SK-N-SH (cell line): ENCODE measurements around the gene STRADA. TPM values are rescaled to one million over a fixed set of nuclear protein-coding genes. Genes with fewer than 3 reads are reported as not detected.

Experiments used
- CTCF ChIA-PET: fragments of 300-600, 350-600 bp; formaldehyde crosslinking; extraction: SDS; loops from one replicate; lab custom pipeline; 2021; lab: Yijun Ruan, JAX
- POLR2A ChIA-PET: fragments of 350-600 bp; sonication (Branson Sonifier 250); formaldehyde crosslinking; extraction: SDS; loops from one replicate; lab custom pipeline; 2020; ENCODE audit warnings: antibody characterized with exemption, inconsistent platforms; lab: Yijun Ruan, JAX
- DNase-seq: peaks from one replicate; pipeline ENCODE4 v3.0.0; 2012
- H2AFZ ChIP-seq: fragments of 200-600 bp; sonication (generic); 2 replicates; pipeline ENCODE4 v1.8.1; 2016; ENCODE audit warnings: antibody characterized with exemption, mild to moderate bottlenecking, low read depth
- H3F3A ChIP-seq: fragments of 200-600 bp; sonication (generic); replicated peaks from 2 replicates; pipeline ENCODE3; 2016; ENCODE audit warnings: antibody characterized with exemption, mild to moderate bottlenecking; ENCODE audit not compliant: insufficient read depth
- H3K27ac ChIP-seq, 2 experiments: fragments of 200-500 bp in 1 of 2; fragments of 200-600 bp in 1 of 2; sonication (Bioruptor generic) in 1 of 2; sonication (generic), shearing (Covaris generic) in 1 of 2; 2 replicates each; pipeline versions ENCODE4 v1.5.1 to v1.6.1; 2014 to 2016; ENCODE audit warnings: low read depth in 2 of 2, inconsistent platforms in 1 of 2, low read length in 1 of 2, mild to moderate bottlenecking in 1 of 2, mixed read lengths in 1 of 2
- H3K27me3 ChIP-seq: fragments of 200-600 bp; sonication (generic), shearing (Covaris generic); 2 replicates; pipeline ENCODE4 v1.6.1; 2016; ENCODE audit warnings: mixed run types; ENCODE audit not compliant: insufficient read depth
- H3K36me3 ChIP-seq, 2 experiments: fragments of 200-500 bp in 1 of 2; fragments of 200-600 bp in 1 of 2; sonication (Bioruptor generic) in 1 of 2; sonication (generic) in 1 of 2; replicated peaks in 1 of 2; 2 replicates each; pipeline versions ENCODE3 to v1.5.1; 2014 to 2016; ENCODE audit warnings: low read length in 1 of 2, mild to moderate bottlenecking in 1 of 2; ENCODE audit not compliant: insufficient read depth in 2 of 2, control insufficient read depth in 1 of 2
- H3K4me1 ChIP-seq, 2 experiments: fragments of 200-500 bp in 1 of 2; fragments of 200-600 bp in 1 of 2; sonication (Bioruptor generic) in 1 of 2; sonication (generic), shearing (Covaris generic) in 1 of 2; 2 replicates each; pipeline versions ENCODE4 v1.5.1 to v1.6.1; 2014 to 2016; ENCODE audit warnings: low read depth in 1 of 2, low read length in 1 of 2, mixed run types in 1 of 2; ENCODE audit not compliant: insufficient read depth in 2 of 2, control insufficient read depth in 1 of 2
- H3K4me2 ChIP-seq: fragments of 200-600 bp; sonication (generic), shearing (Covaris generic); 2 replicates; pipeline ENCODE4 v1.6.1; 2017; ENCODE audit warnings: mixed run types
- H3K4me3 ChIP-seq, 2 experiments: fragments of 200-500 bp in 1 of 2; fragments of 200-600 bp in 1 of 2; sonication (Bioruptor generic) in 1 of 2; sonication (generic), shearing (Covaris generic) in 1 of 2; 2 replicates each; pipeline versions ENCODE4 v1.5.1 to v1.8.1; 2014 to 2016; ENCODE audit warnings: low read depth in 2 of 2, inconsistent platforms in 1 of 2, low read length in 1 of 2, mild to moderate bottlenecking in 1 of 2, mixed read lengths in 1 of 2, moderate library complexity in 1 of 2
- H3K79me2 ChIP-seq: fragments of 200-600 bp; sonication (generic); 2 replicates; pipeline ENCODE4 v1.8.1; 2017; ENCODE audit warnings: mild to moderate bottlenecking; ENCODE audit not compliant: insufficient read depth
- H3K9ac ChIP-seq: fragments of 200-600 bp; sonication (generic); 2 replicates; pipeline ENCODE4 v1.6.1; 2017; ENCODE audit warnings: mixed run types
- H3K9me2 ChIP-seq: fragments of 200-600 bp; sonication (generic); 2 replicates; pipeline ENCODE4 v1.6.1; 2017; ENCODE audit warnings: mixed run types
- H3K9me3 ChIP-seq: fragments of 200-600 bp; sonication (generic); 2 replicates; pipeline ENCODE4 v1.6.1; 2017; ENCODE audit warnings: mixed run types, mild to moderate bottlenecking, moderate library complexity
- H4K20me1 ChIP-seq: fragments of 200-600 bp; sonication (generic); 2 replicates; pipeline ENCODE4 v1.6.1; 2017; ENCODE audit warnings: mild to moderate bottlenecking, mixed run types; ENCODE audit not compliant: insufficient read depth
- ELF1 ChIP-seq: IDR thresholded peaks from 2 replicates; pipeline ENCODE4 v1.4.0; 2012
- EP300 ChIP-seq, 2 experiments: IDR thresholded peaks; 2 replicates each; pipeline versions ENCODE4 v1.4.0 to v1.6.1; 2012; ENCODE audit warnings: borderline replicate concordance in 1 of 2, low read depth in 1 of 2, low read length in 1 of 2
- FOSL2 ChIP-seq: IDR thresholded peaks from 2 replicates; pipeline ENCODE4 v1.4.0; 2012; ENCODE audit warnings: low read depth, mild to moderate bottlenecking, moderate library complexity, borderline replicate concordance
- FOXJ3 ChIP-seq: sonication (generic); formaldehyde crosslinking; IDR thresholded peaks from 2 replicates; pipeline ENCODE4 v1.5.1; 2020; ENCODE audit warnings: mild to moderate bottlenecking, missing genetic modification reagents
- GABPA ChIP-seq: IDR thresholded peaks from 2 replicates; pipeline ENCODE4 v1.4.0; 2012; ENCODE audit warnings: low read depth, mild to moderate bottlenecking
- GATA2 ChIP-seq: sonication (generic); formaldehyde crosslinking; IDR thresholded peaks from 2 replicates; pipeline ENCODE4 v1.5.0; 2020; ENCODE audit warnings: mild to moderate bottlenecking, missing genetic modification reagents
- IRF3 ChIP-seq: fragments of 150-350 bp; IDR thresholded peaks from 2 replicates; pipeline ENCODE4 v1.6.1; 2016; ENCODE audit warnings: mild to moderate bottlenecking, low read depth, low read length
- JUND ChIP-seq: IDR thresholded peaks from 2 replicates; pipeline ENCODE4 v1.4.0; 2012
- MXI1 ChIP-seq: IDR thresholded peaks from 2 replicates; pipeline ENCODE4 v1.6.1; 2012; ENCODE audit warnings: mild to moderate bottlenecking, low read depth, low read length, improper control_type of control experiment
- NFIC ChIP-seq: IDR thresholded peaks from 2 replicates; pipeline ENCODE4 v1.4.0; 2012; ENCODE audit warnings: borderline replicate concordance
- NRF1 ChIP-seq: IDR thresholded peaks from 2 replicates; pipeline ENCODE4 v1.6.1; 2012; ENCODE audit warnings: low read depth, mild to moderate bottlenecking, low read length
- POLR2AphosphoS5 ChIP-seq: IDR thresholded peaks from 2 replicates; pipeline ENCODE4 v1.6.1; 2012; ENCODE audit warnings: low read depth, low read length
- RAD21 ChIP-seq: IDR thresholded peaks from 2 replicates; pipeline ENCODE4 v1.6.1; 2012; ENCODE audit warnings: mild to moderate bottlenecking, low read length
- REST ChIP-seq: IDR thresholded peaks from 2 replicates; pipeline ENCODE4 v1.6.1; 2012; ENCODE audit warnings: mild to moderate bottlenecking, low read depth, low read length, moderate library complexity
- RXRA ChIP-seq: IDR thresholded peaks from 2 replicates; pipeline ENCODE4 v1.4.0; 2012; ENCODE audit warnings: low read depth, mild to moderate bottlenecking, borderline replicate concordance
- TCF12 ChIP-seq: IDR thresholded peaks from 2 replicates; pipeline ENCODE4 v1.4.0; 2012
- TEAD4 ChIP-seq: IDR thresholded peaks from 2 replicates; pipeline ENCODE4 v1.4.0; 2012; ENCODE audit warnings: mild to moderate bottlenecking, borderline replicate concordance; ENCODE audit not compliant: insufficient read depth
- USF2 ChIP-seq: fragments of 150-350 bp; IDR thresholded peaks from 2 replicates; pipeline ENCODE4 v1.6.1; 2017; ENCODE audit warnings: antibody characterized with exemption, low read length, low read depth, borderline replicate concordance
- WGBS: methylation state at CpG from one replicate; pipeline ENCODE4 v1.1.6; 2017; ENCODE audit warnings: low lambda C conversion rate; 5-methylcytosine and 5-hydroxymethylcytosine counted together
- polyA plus RNA-seq, 3 experiments: library from polyadenylated mRNA; depleted of rRNA; stranded (reverse); fragments of >200 nt; gene quantifications; 2 replicates each; pipeline ENCODE4 v1.2.3, GENCODE V29; 2012

The STRADA gene
- polyA plus RNA-seq, 1 of the 3 experiments (the other 2 are of a cell fraction): 37.3 TPM

- POLR2A ChIA-PET: interaction anchor here (1.0 kb wide), 1 partner anchor 11 kb away, joined by 3 read pairs; no protein-coding TSS in a partner anchor
- CTCF ChIA-PET: interaction anchor here (1.7 kb wide), 1 partner anchor 11 kb away, joined by 7 read pairs; no protein-coding TSS in a partner anchor
- no peak for DNase-seq
- H3K9me3 ChIP-seq: no peaks in the 10 kb centered on the region
- no peak overlapping the region for H2AFZ ChIP-seq
- peaks cover 18% of the 10 kb centered on the region for H3F3A ChIP-seq
- no peaks in the 10 kb centered on the region for H3K9me2 ChIP-seq
- H3K9ac ChIP-seq: no peak overlapping the region
- TF ChIP-seq TEAD4 (no peak), FOSL2 (no peak), NRF1 (no peak), IRF3 (no peak), FOXJ3 (CRISPR knock-in tag) (no peak), NFIC (no peak), GABPA (no peak), POLR2AphosphoS5 (no peak), RAD21 (no peak), USF2 (no peak), GATA2 (CRISPR knock-in tag) (no peak), MXI1 (no peak), EP300 (IDR thresholded peaks at IDR 0.05; ENCODE audit: borderline replicate concordance in 1 of 2, low read depth in 1 of 2, low read length in 1 of 2) (no peak), JUND (no peak), ELF1 (no peak), RXRA (no peak), TCF12 (no peak), REST (no peak)
- H3K4me1 ChIP-seq: no peaks in the 10 kb centered on the region
- H4K20me1 ChIP-seq: no peaks in the 10 kb centered on the region
- H3K4me3 ChIP-seq: no peak overlapping the region
- H3K27ac ChIP-seq: no peak overlapping the region
- H3K27me3 ChIP-seq: no peaks in the 10 kb centered on the region
- WGBS: 88% methylated on average over 10 of the region's 10 CpGs
- peaks cover 36% of the 10 kb centered on the region for H3K79me2 ChIP-seq
- H3K36me3 ChIP-seq: peaks cover 75 to 91% of the 10 kb centered on the region in 2 experiments
- no peak overlapping the region for H3K4me2 ChIP-seq
Measured at GRCh38 chr17:63760771-63761539, 19.4 kb upstream of the STRADA start.
